GM23248 (cell line): ENCODE results near the gene FBH1.

Source experiments
- EZH2 ChIP-seq: fragments of 200-600 bp; sonication (generic); IDR thresholded peaks from 2 replicates; pipeline ENCODE4 v1.6.1; 2018; ENCODE audit warnings: antibody characterized with exemption, mild to moderate bottlenecking; ENCODE audit not compliant: insufficient read depth, poor library complexity, severe bottlenecking
- EZH2phosphoT487 ChIP-seq: fragments of 200-600 bp; sonication (generic); IDR thresholded peaks from 2 replicates; pipeline ENCODE4 v1.6.1; 2018; ENCODE audit warnings: antibody characterized with exemption, moderate library complexity, mild to moderate bottlenecking, low read depth; ENCODE audit not compliant: insufficient read depth

- TF ChIP-seq EZH2 (no peak), EZH2phosphoT487 (no peak)
These were observed 75.2 kb downstream of the FBH1 start for GRCh38 chr10:5965266-5965665.
